Astrocyte (in vitro differentiated cells and primary cell): ENCODE data around the gene VWF. TPM values are rescaled to one million over a fixed set of nuclear protein-coding genes. Genes with fewer than 3 reads are reported as not detected.
A peak's percentile ranks its signal among the peaks of the same experiment; 100 is the strongest.

Experiments
- DNase-seq: peaks from one replicate; pipeline ENCODE4 v3.0.0-alpha.2; 2010; ENCODE audit warnings: low read depth
- FAIRE-seq: peaks from 2 replicates; lab custom pipeline; 2011; peaks lifted over from hg19 to GRCh38; lab: Jason Lieb, UNC
- H2AFZ ChIP-seq: 2 replicates; pipeline ENCODE4 v1.6.0; 2012; ENCODE audit warnings: low read depth, low read length, inconsistent platforms
- H3K27ac ChIP-seq: 2 replicates; pipeline ENCODE4 v1.5.1; 2011; ENCODE audit warnings: low read depth, low read length, inconsistent platforms
- H3K27me3 ChIP-seq: 2 replicates; pipeline ENCODE4 v1.6.0; 2011; ENCODE audit warnings: low read length, inconsistent platforms; ENCODE audit not compliant: insufficient read depth
- H3K36me3 ChIP-seq: 2 replicates; pipeline ENCODE4 v1.5.1; 2011; ENCODE audit warnings: low read length, inconsistent platforms; ENCODE audit not compliant: insufficient read depth
- H3K4me1 ChIP-seq: 2 replicates; pipeline ENCODE4 v1.5.1; 2011; ENCODE audit warnings: low read length, inconsistent platforms; ENCODE audit not compliant: insufficient read depth
- H3K4me2 ChIP-seq: 2 replicates; pipeline ENCODE4 v1.6.0; 2012; ENCODE audit warnings: low read length, inconsistent platforms
- H3K4me3 ChIP-seq: 2 replicates; pipeline ENCODE4 v1.5.1; 2011; ENCODE audit warnings: low read depth, mild to moderate bottlenecking, low read length, inconsistent platforms; ENCODE audit not compliant: insufficient read depth
- H3K79me2 ChIP-seq: 2 replicates; pipeline ENCODE4 v1.6.0; 2012; ENCODE audit warnings: mild to moderate bottlenecking, low read length, inconsistent platforms; ENCODE audit not compliant: insufficient read depth
- H3K9ac ChIP-seq: 2 replicates; pipeline ENCODE4 v1.6.0; 2012; ENCODE audit warnings: mild to moderate bottlenecking, low read length, inconsistent platforms
- H3K9me3 ChIP-seq: 2 replicates; pipeline ENCODE4 v1.5.1; 2012; ENCODE audit warnings: low read depth, mild to moderate bottlenecking, low read length, inconsistent platforms; ENCODE audit not compliant: insufficient read depth
- H4K20me1 ChIP-seq: 2 replicates; pipeline ENCODE4 v1.6.0; 2012; ENCODE audit warnings: low read length, inconsistent platforms; ENCODE audit not compliant: insufficient read depth
- H3K27ac Mint-ChIP-seq: one replicate; pipeline ENCODE4 v1.8.0; 2021; ENCODE audit warnings: mild to moderate bottlenecking, mixed read lengths; ENCODE audit not compliant: unreplicated experiment
- H3K27me3 Mint-ChIP-seq: one replicate; pipeline ENCODE4 v1.8.0; 2021; ENCODE audit warnings: low read depth, mixed read lengths; ENCODE audit not compliant: unreplicated experiment
- H3K36me3 Mint-ChIP-seq: one replicate; pipeline ENCODE4 v1.8.0; 2021; ENCODE audit warnings: low read depth, mixed read lengths; ENCODE audit not compliant: unreplicated experiment
- H3K4me1 Mint-ChIP-seq: one replicate; pipeline ENCODE4 v1.8.0; 2021; ENCODE audit warnings: low read depth, mixed read lengths; ENCODE audit not compliant: unreplicated experiment
- H3K4me3 Mint-ChIP-seq: one replicate; pipeline ENCODE4 v1.8.0; 2021; ENCODE audit warnings: mild to moderate bottlenecking, moderate library complexity, mixed read lengths; ENCODE audit not compliant: unreplicated experiment
- H3K9me3 Mint-ChIP-seq: one replicate; pipeline ENCODE4 v1.8.0; 2021; ENCODE audit warnings: mild to moderate bottlenecking, mixed read lengths; ENCODE audit not compliant: unreplicated experiment
- CTCF ChIP-seq: IDR thresholded peaks from 2 replicates; pipeline ENCODE4 v1.5.1; 2011; ENCODE audit warnings: low read depth, mild to moderate bottlenecking, inconsistent platforms, low read length, moderate library complexity; ENCODE audit not compliant: insufficient read depth
- EZH2 ChIP-seq: IDR thresholded peaks from 2 replicates; pipeline ENCODE4 v1.6.1; 2012; ENCODE audit warnings: mild to moderate bottlenecking, low read length, inconsistent platforms; ENCODE audit not compliant: insufficient read depth
- total RNA-seq: library from RNA; stranded (reverse); gene quantifications from 2 replicates; pipeline ENCODE4 v1.2.1, GENCODE V29; 2021

Gene VWF
- total RNA-seq, 1 donor from 2014 or later, result 0.23 TPM

GRCh38 chr12:6057700-6058099 lies 66.8 kb downstream of the VWF start:
- Histone ChIP-seq H3K36me3 (no peaks in the 10 kb centered on the region), H3K4me1 (peaks cover 17% of the 10 kb centered on the region), H4K20me1 (no peaks in the 10 kb centered on the region), H3K27me3 (no peaks in the 10 kb centered on the region), H3K4me2 (peak overlapping the region; percentile 34), H3K4me3 (no peak overlapping the region), H3K27ac (no peak overlapping the region), H2AFZ (peak overlapping the region; percentile 49), H3K79me2 (no peaks in the 10 kb centered on the region), H3K9ac (no peak overlapping the region), H3K9me3 (no peaks in the 10 kb centered on the region)
- no peak for TF ChIP-seq EZH2
- TF ChIP-seq CTCF, result no peak
- Mint-ChIP-seq H3K27me3 (peaks cover 24% of the 10 kb centered on the region), H3K4me3 (no peak overlapping the region), H3K9me3 (no peaks in the 10 kb centered on the region), H3K36me3 (no peaks in the 10 kb centered on the region), H3K27ac (no peak overlapping the region), H3K4me1 (peaks cover 14% of the 10 kb centered on the region)
- no peak for DNase-seq
- FAIRE-seq, result no peak

- Histone ChIP-seq H2AFZ (peak overlapping the region; percentile 91), H3K4me3 (no peak overlapping the region), H3K27ac (no peak overlapping the region), H3K79me2 (no peaks in the 10 kb centered on the region), H3K4me2 (peak overlapping the region; percentile 66), H3K9me3 (no peaks in the 10 kb centered on the region), H3K9ac (no peak overlapping the region), H3K27me3 (no peaks in the 10 kb centered on the region), H4K20me1 (no peaks in the 10 kb centered on the region), H3K36me3 (no peaks in the 10 kb centered on the region), H3K4me1 (peaks cover 22% of the 10 kb centered on the region)
- Mint-ChIP-seq H3K27me3 (peaks cover 24% of the 10 kb centered on the region), H3K27ac (no peak overlapping the region), H3K36me3 (no peaks in the 10 kb centered on the region), H3K9me3 (peaks cover 2% of the 10 kb centered on the region), H3K4me3 (no peak overlapping the region), H3K4me1 (peaks cover 15% of the 10 kb centered on the region)
- no peak for FAIRE-seq
- no peak for DNase-seq
- TF ChIP-seq EZH2, result no peak
- no peak for TF ChIP-seq CTCF
Measured at GRCh38 chr12:6056406-6057240, 67.8 kb downstream of the VWF start.

GRCh38 chr12:6053541-6053940 lies 70.9 kb downstream of the VWF start:
- Mint-ChIP-seq H3K36me3 (no peaks in the 10 kb centered on the region), H3K4me3 (no peak overlapping the region), H3K4me1 (peaks cover 15% of the 10 kb centered on the region), H3K27ac (peak overlapping the region; percentile 47), H3K9me3 (peaks cover 2% of the 10 kb centered on the region), H3K27me3 (peaks cover 19% of the 10 kb centered on the region)
- Histone ChIP-seq H2AFZ (no peak overlapping the region), H3K9me3 (no peaks in the 10 kb centered on the region), H3K27ac (peak overlapping the region; percentile 38), H3K9ac (peak overlapping the region; percentile 9), H3K79me2 (no peaks in the 10 kb centered on the region), H3K27me3 (no peaks in the 10 kb centered on the region), H3K4me2 (peak overlapping the region; percentile 52), H3K4me1 (peaks cover 22% of the 10 kb centered on the region), H4K20me1 (no peaks in the 10 kb centered on the region), H3K4me3 (no peak overlapping the region), H3K36me3 (no peaks in the 10 kb centered on the region)
- FAIRE-seq (no peak), DNase-seq (peak; percentile 58)
- TF ChIP-seq EZH2 (no peak), CTCF (no peak)
